CD4-positive, alpha-beta memory T cell (primary cell): Measurements from ENCODE around the gene GABBR1. TPM values are rescaled to one million over a fixed set of nuclear protein-coding genes. Genes with fewer than 3 reads are reported as not detected.
"Not testable (repeated sequence)": the region's sequence is repeated elsewhere in the genome, so short reads cannot be mapped to it uniquely, and the experiment has no call there.

Experiments used
- CTCF ChIA-PET: fragments of 350-600 bp; sonication (Branson Sonifier 250); formaldehyde crosslinking; loops from one replicate; lab custom pipeline; 2021; ENCODE audit warnings: inconsistent platforms; ENCODE audit not compliant: partially characterized antibody; lab: Charles Lee
- POLR2A ChIA-PET: fragments of 350-600 bp; sonication (Branson Sonifier 250); formaldehyde crosslinking; loops from one replicate; lab custom pipeline; 2021; ENCODE audit not compliant: partially characterized antibody; lab: Charles Lee
- DNase-seq, 5 donors: peaks; one replicate each; pipeline versions ENCODE4 v3.0.0 to v3.0.0-alpha.2; 2020 to 2022; ENCODE audit warnings: mixed read lengths in 1 of 5
- H3K27ac ChIP-seq: one replicate; pipeline ENCODE4 v1.7.0; 2013; ENCODE audit warnings: low read depth, low read length
- H3K27me3 ChIP-seq: 2 replicates; pipeline ENCODE4 v1.7.0; 2013; ENCODE audit warnings: mild to moderate bottlenecking, low read length, moderate library complexity; ENCODE audit not compliant: insufficient read depth
- H3K36me3 ChIP-seq: 2 replicates; pipeline ENCODE4 v1.7.0; 2013; ENCODE audit warnings: mild to moderate bottlenecking, low read length, moderate library complexity; ENCODE audit not compliant: insufficient read depth
- H3K4me1 ChIP-seq: 2 replicates; pipeline ENCODE4 v1.7.0; 2013; ENCODE audit warnings: mild to moderate bottlenecking, low read length, moderate library complexity; ENCODE audit not compliant: insufficient read depth
- H3K4me3 ChIP-seq, 2 donors: one replicate each; pipeline ENCODE4 v1.7.0; 2013; ENCODE audit warnings: low read length in 2 of 2, mild to moderate bottlenecking in 1 of 2
- H3K9me3 ChIP-seq, 2 donors: one replicate each; pipeline ENCODE4 v1.7.0; 2013; ENCODE audit warnings: low read length in 2 of 2, control low read depth in 1 of 2; ENCODE audit not compliant: control insufficient read depth in 1 of 2
- H3K27ac Mint-ChIP-seq, 7 donors: one replicate each; pipeline ENCODE4 v1.8.0; 2020 to 2021; ENCODE audit warnings: mixed read lengths in 7 of 7, mild to moderate bottlenecking in 6 of 7, inconsistent platforms in 3 of 7, moderate library complexity in 3 of 7
- H3K27me3 Mint-ChIP-seq, 2 donors: one replicate each; pipeline ENCODE4 v1.8.0; 2020 to 2021; ENCODE audit warnings: mixed read lengths in 2 of 2
- H3K36me3 Mint-ChIP-seq, 2 donors: one replicate each; pipeline ENCODE4 v1.8.0; 2020 to 2021; ENCODE audit warnings: mixed read lengths in 2 of 2, inconsistent platforms in 1 of 2, mild to moderate bottlenecking in 1 of 2
- H3K4me1 Mint-ChIP-seq, 4 donors: one replicate each; pipeline ENCODE4 v1.8.0; 2020 to 2021; ENCODE audit warnings: mixed read lengths in 4 of 4, mild to moderate bottlenecking in 1 of 4
- H3K4me3 Mint-ChIP-seq, 8 donors: one replicate each; pipeline ENCODE4 v1.8.0; 2020 to 2021; ENCODE audit warnings: mixed read lengths in 8 of 8, mild to moderate bottlenecking in 7 of 8, moderate library complexity in 6 of 8, inconsistent platforms in 3 of 8
- H3K9me3 Mint-ChIP-seq, 8 donors: one replicate each; pipeline ENCODE4 v1.8.0; 2020 to 2021; ENCODE audit warnings: mixed read lengths in 8 of 8, mild to moderate bottlenecking in 5 of 8, inconsistent platforms in 3 of 8, moderate library complexity in 1 of 8
- intact Hi-C: fragments of 100-400 bp; cut with micrococcal nuclease; formaldehyde crosslinking; loops from one replicate; pipeline ENCODE4 v1.15.1; 2023
- polyA plus RNA-seq, 2 donors: library from polyadenylated mRNA; unstranded; fragments of 300-500 nt; fragmentation: Illumina TruSeq; gene quantifications; one replicate each; pipeline ENCODE4 v1.2.3, GENCODE V29; 2021
- total RNA-seq, 2 experiments: library from RNA; stranded (reverse); gene quantifications; one replicate each; pipeline ENCODE4 v1.2.3, GENCODE V29; 2021

The GABBR1 gene
- total and polyA plus RNA-seq, 4 experiments from 2014 or later = 1.8 to 58.9 (median 30.2) TPM

GRCh38 chr6:29676981-29677601 is 44.1 kb upstream of the GABBR1 start:
- Histone ChIP-seq H3K4me3 (no peak overlapping the region), H3K36me3 (no peaks in the 10 kb centered on the region), H3K9me3 (no peaks in the 10 kb centered on the region), H3K27ac (no peak overlapping the region), H3K4me1 (peaks cover 6% of the 10 kb centered on the region), H3K27me3 (no peaks in the 10 kb centered on the region)
- Mint-ChIP-seq H3K4me1 (peaks cover 2 to 27% (median 6%) of the 10 kb centered on the region in 4 donors), H3K36me3 (no peaks in the 10 kb centered on the region), H3K4me3 (no peak overlapping the region), H3K27ac (peak overlapping the region in 4 of 7 donors; percentile 70 to 87 (median 74)), H3K9me3 (no peaks in the 10 kb centered on the region), H3K27me3 (peaks cover 2 to 8% of the 10 kb centered on the region in 2 donors)
- POLR2A ChIA-PET = no interaction called here
- CTCF ChIA-PET = interaction anchor here (1.7 to 1.8 kb wide), 2 partner anchors 23 to 27 kb away, joined by 4 to 11 read pairs; no protein-coding TSS in a partner anchor
- intact Hi-C loops = no loop called here
- no peak for DNase-seq

GRCh38 chr6:29675561-29675960 is 42.6 kb upstream of the GABBR1 start:
- CTCF ChIA-PET = no interaction called here
- no peak overlapping the region for H3K27ac Mint-ChIP-seq

GRCh38 chr6:29674008-29674407 is 41.0 kb upstream of the GABBR1 start:
- Histone ChIP-seq H3K27ac (no peak overlapping the region), H3K27me3 (no peaks in the 10 kb centered on the region), H3K4me3 (no peak overlapping the region), H3K4me1 (peaks cover 6% of the 10 kb centered on the region), H3K9me3 (no peaks in the 10 kb centered on the region), H3K36me3 (no peaks in the 10 kb centered on the region)
- Mint-ChIP-seq H3K9me3 (no peaks in the 10 kb centered on the region), H3K4me1 (peaks cover 2 to 17% (median 6%) of the 10 kb centered on the region in 4 donors), H3K27ac (no peak overlapping the region), H3K27me3 (peaks cover 8 to 9% of the 10 kb centered on the region in 2 donors), H3K4me3 (no peak overlapping the region), H3K36me3 (no peaks in the 10 kb centered on the region)
- intact Hi-C loops = no loop called here
- ChIA-PET POLR2A (no interaction called here), CTCF (interaction anchor here (1.0 kb wide), 1 partner anchor 20 kb away, joined by 3 read pairs; no protein-coding TSS in a partner anchor)
- no peak for DNase-seq

More at GRCh38 chr6:29675561-29675960, 42.6 kb upstream of the GABBR1 start:
- intact Hi-C loops = no loop called here
- H3K4me3 Mint-ChIP-seq = no peak overlapping the region
- peaks cover 6% of the 10 kb centered on the region for H3K4me1 ChIP-seq
- no peaks in the 10 kb centered on the region for H3K27me3 ChIP-seq
- no peak overlapping the region for H3K27ac ChIP-seq
- no peaks in the 10 kb centered on the region for H3K36me3 Mint-ChIP-seq
- no peaks in the 10 kb centered on the region for H3K9me3 ChIP-seq
- no peak for DNase-seq
- H3K4me3 ChIP-seq = no peak overlapping the region
- POLR2A ChIA-PET = no interaction called here
- H3K27me3 Mint-ChIP-seq = peaks cover 9 to 11% of the 10 kb centered on the region in 2 donors
- H3K9me3 Mint-ChIP-seq = no peaks in the 10 kb centered on the region
- no peaks in the 10 kb centered on the region for H3K36me3 ChIP-seq
- peaks cover 2 to 26% (median 6%) of the 10 kb centered on the region in 4 donors for H3K4me1 Mint-ChIP-seq

GRCh38 chr6:29673161-29673560 is 40.2 kb upstream of the GABBR1 start:
- Histone ChIP-seq H3K4me1 (peaks cover 6% of the 10 kb centered on the region), H3K27me3 (no peaks in the 10 kb centered on the region), H3K27ac (no peak overlapping the region), H3K36me3 (no peaks in the 10 kb centered on the region), H3K4me3 (no peak overlapping the region), H3K9me3 (no peaks in the 10 kb centered on the region)
- H3K27ac Mint-ChIP-seq = no peak overlapping the region
- no peaks in the 10 kb centered on the region for H3K9me3 Mint-ChIP-seq
- H3K4me1 Mint-ChIP-seq = peaks cover 2 to 15% (median 6%) of the 10 kb centered on the region in 4 donors
- no peaks in the 10 kb centered on the region for H3K36me3 Mint-ChIP-seq
- POLR2A ChIA-PET = no interaction called here
- no peak overlapping the region for H3K4me3 Mint-ChIP-seq
- intact Hi-C loops = no loop called here
- CTCF ChIA-PET = interaction anchor here (1.0 kb wide), 1 partner anchor 20 kb away, joined by 3 read pairs; no protein-coding TSS in a partner anchor
- peaks cover 9 to 10% of the 10 kb centered on the region in 2 donors for H3K27me3 Mint-ChIP-seq
- DNase-seq = no peak

- H3K9me3 Mint-ChIP-seq, H3K27ac Mint-ChIP-seq, H3K27ac ChIP-seq, H3K27me3 ChIP-seq, H3K4me3 ChIP-seq, POLR2A ChIA-PET, H3K4me1 ChIP-seq, H3K36me3 ChIP-seq, DNase-seq, H3K9me3 ChIP-seq, H3K36me3 Mint-ChIP-seq, H3K4me3 Mint-ChIP-seq, intact Hi-C loops: not testable (repeated sequence)
- Mint-ChIP-seq H3K27me3 (peaks cover 12 to 14% of the 10 kb centered on the region in 2 donors), H3K4me1 (peaks cover 1 to 12% (median 4%) of the 10 kb centered on the region in 4 donors)
- CTCF ChIA-PET = interaction anchor here (1.3 to 2.0 kb wide), 2 partner anchors 18 to 22 kb away, joined by 5 to 8 read pairs; no protein-coding TSS in a partner anchor
Measured at GRCh38 chr6:29672116-29672515, 39.1 kb upstream of the GABBR1 start.

GRCh38 chr6:29671026-29671425 is 38.0 kb upstream of the GABBR1 start:
- Mint-ChIP-seq H3K4me3 (no peak overlapping the region), H3K27ac (peak overlapping the region in 1 of 7 donors; percentile 7), H3K36me3 (no peaks in the 10 kb centered on the region), H3K9me3 (no peaks in the 10 kb centered on the region), H3K27me3 (peaks cover 14 to 18% of the 10 kb centered on the region in 2 donors), H3K4me1 (peaks cover 0 to 3% (median under 1%) of the 10 kb centered on the region in 4 donors)
- ChIA-PET POLR2A (no interaction called here), CTCF (interaction anchor here (2.0 kb wide), 1 partner anchor 17 kb away, joined by 8 read pairs; no protein-coding TSS in a partner anchor)
- Histone ChIP-seq H3K36me3 (no peaks in the 10 kb centered on the region), H3K27me3 (no peaks in the 10 kb centered on the region), H3K4me3 (no peak overlapping the region), H3K9me3 (no peaks in the 10 kb centered on the region), H3K27ac (no peak overlapping the region), H3K4me1 (no peaks in the 10 kb centered on the region)
- no peak for DNase-seq
- intact Hi-C loops = no loop called here

GRCh38 chr6:29667158-29667557 is 34.2 kb upstream of the GABBR1 start:
- no peak for DNase-seq
- ChIA-PET POLR2A (no interaction called here), CTCF (interaction anchor here (7.3 kb wide), 1 partner anchor 15 kb away, joined by 101 read pairs; no protein-coding TSS in a partner anchor)
- H3K4me3 Mint-ChIP-seq = no peak overlapping the region
- Histone ChIP-seq H3K9me3 (no peaks in the 10 kb centered on the region), H3K4me3 (no peak overlapping the region), H3K27me3 (no peaks in the 10 kb centered on the region), H3K4me1 (no peaks in the 10 kb centered on the region), H3K27ac (no peak overlapping the region), H3K36me3 (no peaks in the 10 kb centered on the region)
- H3K27me3 Mint-ChIP-seq = peaks cover 19 to 27% of the 10 kb centered on the region in 2 donors
- H3K4me1 Mint-ChIP-seq = no peaks in the 10 kb centered on the region
- no peaks in the 10 kb centered on the region for H3K9me3 Mint-ChIP-seq
- H3K27ac Mint-ChIP-seq = no peak overlapping the region
- H3K36me3 Mint-ChIP-seq = no peaks in the 10 kb centered on the region
- intact Hi-C loops = no loop called here
